ENCODE results near the gene AGPAT1. TPM values are rescaled to one million over a fixed set of nuclear protein-coding genes. Genes with fewer than 3 reads are reported as not detected.
"Not testable (repeated sequence)": the region's sequence is repeated elsewhere in the genome, so short reads cannot be mapped to it uniquely, and the experiment has no call there.

The AGPAT1 gene
- total RNA-seq, 1 donor from 2014 or later = 43.0 TPM

DNA sequence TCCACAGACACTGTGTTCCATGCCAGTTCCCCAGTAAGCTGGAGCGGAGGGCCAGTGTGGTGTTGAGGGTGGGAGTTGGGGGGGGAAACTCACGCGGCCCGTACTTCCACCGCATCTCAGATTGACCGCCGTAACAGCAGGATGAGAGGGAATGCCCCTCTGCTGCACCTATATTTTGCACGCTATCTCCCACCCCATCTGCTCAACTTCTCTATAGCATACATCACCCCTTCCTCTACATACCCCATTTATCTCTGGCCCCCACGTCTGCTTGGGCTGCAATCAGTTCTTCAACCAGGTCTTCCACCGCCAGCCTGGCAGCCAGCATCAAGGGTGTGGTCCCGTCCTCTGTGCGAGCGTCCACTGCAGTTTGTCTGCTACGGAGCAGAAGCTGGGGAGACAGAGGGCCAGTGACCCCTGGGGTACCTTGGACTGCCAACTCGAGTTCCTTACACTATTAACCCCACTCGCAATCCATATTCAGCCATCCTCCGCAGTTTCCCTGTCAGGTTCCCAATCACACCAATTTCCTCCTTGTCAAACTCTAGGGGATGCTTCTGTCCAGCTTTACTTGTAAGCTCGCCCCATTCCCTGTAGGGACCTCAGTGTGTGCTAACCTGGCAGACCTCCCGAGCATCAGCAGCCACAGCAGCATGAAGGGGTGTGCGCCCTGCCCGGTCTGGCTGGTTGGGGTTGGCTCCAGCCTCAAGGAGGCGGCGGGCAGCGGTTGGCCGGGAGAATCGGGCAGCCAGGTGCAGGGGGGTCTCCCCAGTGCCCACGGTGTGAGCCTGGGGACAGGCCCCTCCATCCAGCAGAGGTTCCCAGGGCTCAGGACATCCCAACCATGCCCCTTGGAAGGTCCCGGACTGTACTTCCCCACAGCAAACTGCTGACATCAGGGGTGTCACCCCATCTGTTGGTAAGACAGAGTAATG, 21.1 kb upstream of the AGPAT1 start:
- H3K27ac ChIP-seq (replicated peaks) = peak overlapping the region; percentile 99
- H3K27me3 ChIP-seq (ENCODE audit: low read depth) = peaks cover 8% of the 10 kb centered on the region
- DNase-seq = peak; percentile 55
- no peaks in the 10 kb centered on the region for H3K9me3 ChIP-seq (replicated peaks)
- TF ChIP-seq, protein P1, sequence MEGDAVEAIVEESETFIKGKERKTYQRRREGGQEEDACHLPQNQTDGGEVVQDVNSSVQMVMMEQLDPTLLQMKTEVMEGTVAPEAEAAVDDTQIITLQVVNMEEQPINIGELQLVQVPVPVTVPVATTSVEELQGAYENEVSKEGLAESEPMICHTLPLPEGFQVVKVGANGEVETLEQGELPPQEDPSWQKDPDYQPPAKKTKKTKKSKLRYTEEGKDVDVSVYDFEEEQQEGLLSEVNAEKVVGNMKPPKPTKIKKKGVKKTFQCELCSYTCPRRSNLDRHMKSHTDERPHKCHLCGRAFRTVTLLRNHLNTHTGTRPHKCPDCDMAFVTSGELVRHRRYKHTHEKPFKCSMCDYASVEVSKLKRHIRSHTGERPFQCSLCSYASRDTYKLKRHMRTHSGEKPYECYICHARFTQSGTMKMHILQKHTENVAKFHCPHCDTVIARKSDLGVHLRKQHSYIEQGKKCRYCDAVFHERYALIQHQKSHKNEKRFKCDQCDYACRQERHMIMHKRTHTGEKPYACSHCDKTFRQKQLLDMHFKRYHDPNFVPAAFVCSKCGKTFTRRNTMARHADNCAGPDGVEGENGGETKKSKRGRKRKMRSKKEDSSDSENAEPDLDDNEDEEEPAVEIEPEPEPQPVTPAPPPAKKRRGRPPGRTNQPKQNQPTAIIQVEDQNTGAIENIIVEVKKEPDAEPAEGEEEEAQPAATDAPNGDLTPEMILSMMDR (IDR thresholded peaks at IDR 0.05; ENCODE audit: borderline replicate concordance) = no peak
- peaks cover 46% of the 10 kb centered on the region for H3K4me1 ChIP-seq
- intact Hi-C loops (cut with micrococcal nuclease) = no loop called here
- H3K36me3 ChIP-seq = peaks cover 3% of the 10 kb centered on the region
- peak overlapping the region; percentile 74 for H3K4me3 ChIP-seq

- intact Hi-C loops (cut with micrococcal nuclease) = no loop called here
Measured at GRCh38 chr6:32195902-32196681, 20.2 kb upstream of the AGPAT1 start.

GRCh38 chr6:32195652-32195901, 19.7 kb upstream of the AGPAT1 start:
- Histone ChIP-seq H3K9me3 (replicated peaks) (no peaks in the 10 kb centered on the region), H3K27ac (replicated peaks) (peak overlapping the region; percentile 99), H3K4me1 (peaks cover 60% of the 10 kb centered on the region), H3K4me3 (peak overlapping the region; percentile 74), H3K27me3 (ENCODE audit: low read depth) (no peaks in the 10 kb centered on the region), H3K36me3 (no peaks in the 10 kb centered on the region)
- peak; percentile 100 for DNase-seq
- intact Hi-C loops (cut with micrococcal nuclease) = no loop called here
- TF ChIP-seq, protein P1 (IDR thresholded peaks at IDR 0.05; ENCODE audit: borderline replicate concordance) = peak; percentile 72

More at GRCh38 chr6:32195902-32196681, 20.2 kb upstream of the AGPAT1 start:
- TF ChIP-seq, protein P1 (IDR thresholded peaks at IDR 0.05; ENCODE audit: borderline replicate concordance) = no peak
- peak overlapping the region; percentile 99 for H3K27ac ChIP-seq (replicated peaks)
- peak; percentile 92 for DNase-seq
- H3K27me3 ChIP-seq (ENCODE audit: low read depth) = no peaks in the 10 kb centered on the region
- H3K36me3 ChIP-seq = no peaks in the 10 kb centered on the region
- H3K4me1 ChIP-seq = peaks cover 54% of the 10 kb centered on the region
- H3K9me3 ChIP-seq (replicated peaks) = no peaks in the 10 kb centered on the region
- H3K4me3 ChIP-seq = peak overlapping the region; percentile 74

GRCh38 chr6:32194825-32195651, 19.2 kb upstream of the AGPAT1 start:
- Histone ChIP-seq H3K4me3 (peak overlapping the region; percentile 74), H3K4me1 (peaks cover 64% of the 10 kb centered on the region), H3K27ac (replicated peaks) (peak overlapping the region; percentile 99), H3K36me3 (no peaks in the 10 kb centered on the region), H3K27me3 (ENCODE audit: low read depth) (no peaks in the 10 kb centered on the region), H3K9me3 (replicated peaks) (no peaks in the 10 kb centered on the region)
- DNase-seq = no peak
- TF ChIP-seq, protein P1 (IDR thresholded peaks at IDR 0.05; ENCODE audit: borderline replicate concordance) = peak; percentile 25
- intact Hi-C loops (cut with micrococcal nuclease) = no loop called here

DNA sequence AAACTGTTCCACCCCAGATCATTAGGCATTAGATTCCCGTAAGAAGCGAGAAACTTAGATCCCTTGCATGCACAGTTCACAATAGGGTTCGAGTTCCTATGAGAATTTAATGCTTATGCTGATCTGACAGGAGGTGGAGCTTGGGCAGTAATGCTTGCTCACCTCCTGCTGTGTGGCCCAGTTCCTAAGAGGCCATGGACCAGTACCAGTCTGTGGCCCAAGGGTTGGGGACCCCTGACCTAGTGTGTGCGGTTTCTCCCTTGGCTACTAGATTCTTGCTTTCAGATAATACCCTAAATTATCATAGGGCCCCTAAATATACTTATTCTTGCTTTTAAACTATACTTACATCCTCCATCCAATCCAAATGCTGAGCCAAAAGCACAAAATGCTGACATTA, 18.5 kb upstream of the AGPAT1 start:
- H3K27me3 ChIP-seq (ENCODE audit: low read depth) = no peaks in the 10 kb centered on the region
- TF ChIP-seq, protein P1 (IDR thresholded peaks at IDR 0.05; ENCODE audit: borderline replicate concordance) = no peak
- no peak for DNase-seq
- H3K9me3 ChIP-seq (replicated peaks) = no peaks in the 10 kb centered on the region
- intact Hi-C loops (cut with micrococcal nuclease) = no loop called here
- H3K36me3 ChIP-seq = no peaks in the 10 kb centered on the region
- H3K4me1 ChIP-seq = peaks cover 68% of the 10 kb centered on the region
- peak overlapping the region; percentile 99 for H3K27ac ChIP-seq (replicated peaks)
- no peak overlapping the region for H3K4me3 ChIP-seq

DNA sequence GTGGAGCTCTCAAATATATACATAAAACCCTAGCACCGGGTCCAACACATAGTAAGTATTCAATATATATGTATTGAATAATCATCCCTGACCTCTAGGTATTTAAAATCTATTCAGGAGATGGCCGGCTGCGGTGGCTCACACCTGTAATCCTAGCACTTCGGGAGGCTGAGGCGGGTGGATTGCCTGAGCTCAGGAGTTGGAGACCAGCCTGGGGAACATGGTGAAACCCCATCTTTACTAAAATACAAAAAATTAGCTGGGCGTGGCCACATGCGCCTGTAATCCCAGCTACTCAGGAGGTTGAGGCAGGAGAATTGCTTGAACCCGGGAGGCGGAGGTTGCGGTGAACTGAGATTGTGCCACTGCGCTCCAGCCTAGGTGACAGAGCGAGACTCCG, 17.2 kb upstream of the AGPAT1 start:
- H3K4me3 ChIP-seq = peak overlapping the region; percentile 83
- H3K27me3 ChIP-seq (ENCODE audit: low read depth); H3K36me3 ChIP-seq; intact Hi-C loops (cut with micrococcal nuclease); H3K9me3 ChIP-seq (replicated peaks); DNase-seq: not testable (repeated sequence)
- peaks cover 81% of the 10 kb centered on the region for H3K4me1 ChIP-seq
- H3K27ac ChIP-seq (replicated peaks) = peak overlapping the region; percentile 98
